ENCODE results near the gene MSRB1.
"Not testable (repeated sequence)": the region's sequence is repeated elsewhere in the genome, so short reads cannot be mapped to it uniquely, and the experiment has no call there.

MSRB1 gene

GRCh38 chr16:1924095-1924494 is 18.9 kb downstream of the MSRB1 start:
- DNase-seq (ENCODE audit: low read depth), result no peak
- no peak for TF ChIP-seq CTCF (conservative IDR thresholded peaks at IDR 0.05; ENCODE audit: control insufficient read depth, insufficient read depth, low read depth, low read length)
- no peak overlapping the region for H3K4me3 ChIP-seq (ENCODE audit: control insufficient read depth, low read depth, low read length)

GRCh38 chr16:1923299-1924034 is 19.5 kb downstream of the MSRB1 start:
- peak; percentile 6 for TF ChIP-seq CTCF (conservative IDR thresholded peaks at IDR 0.05; ENCODE audit: control insufficient read depth, insufficient read depth, low read depth, low read length)
- no peak overlapping the region for H3K4me3 ChIP-seq (ENCODE audit: control insufficient read depth, low read depth, low read length)
- peak; percentile 22 for DNase-seq (ENCODE audit: low read depth)

GRCh38 chr16:1922357-1922756 is 20.6 kb downstream of the MSRB1 start:
- H3K4me3 ChIP-seq (ENCODE audit: control insufficient read depth, low read depth, low read length), result no peak overlapping the region
- TF ChIP-seq CTCF (conservative IDR thresholded peaks at IDR 0.05; ENCODE audit: control insufficient read depth, insufficient read depth, low read depth, low read length), result no peak
- no peak for DNase-seq (ENCODE audit: low read depth)

GRCh38 chr16:1920727-1921171 is 22.2 kb downstream of the MSRB1 start:
- TF ChIP-seq CTCF (conservative IDR thresholded peaks at IDR 0.05; ENCODE audit: control insufficient read depth, insufficient read depth, low read depth, low read length), result no peak
- DNase-seq (ENCODE audit: low read depth), result no peak
- no peak overlapping the region for H3K4me3 ChIP-seq (ENCODE audit: control insufficient read depth, low read depth, low read length)

- not testable (repeated sequence) for DNase-seq (ENCODE audit: low read depth); H3K4me3 ChIP-seq (ENCODE audit: control insufficient read depth, low read depth, low read length)
Measured at GRCh38 chr16:1920122-1920521, 22.9 kb downstream of the MSRB1 start.

- no peak for TF ChIP-seq CTCF (conservative IDR thresholded peaks at IDR 0.05; ENCODE audit: control insufficient read depth, insufficient read depth, low read depth, low read length)
- H3K4me3 ChIP-seq (ENCODE audit: control insufficient read depth, low read depth, low read length), result no peak overlapping the region
- DNase-seq (ENCODE audit: low read depth), result no peak
Measured at GRCh38 chr16:1919327-1919998, 23.5 kb downstream of the MSRB1 start.
